ENCODE results near the gene AUTS2.

The AUTS2 gene

GRCh38 chr7:70585071-70585470, 986.8 kb downstream of the AUTS2 start:
- no peak for DNase-seq (ENCODE audit: low read depth, low spot score)
- CTCF ChIA-PET, result interaction anchor here (1.1 kb wide), 1 partner anchor 20 kb away, joined by 3 read pairs; no protein-coding TSS in a partner anchor

GRCh38 chr7:70586822-70587221, 988.5 kb downstream of the AUTS2 start:
- H3K4me3 ChIP-seq (ENCODE audit: low read depth, low read length), result no peak overlapping the region
- POLR2A ChIA-PET, result no interaction called here
- DNase-seq (ENCODE audit: low read depth, low spot score), result peak; percentile 64
- CTCF ChIA-PET, result no interaction called here
- no peak for TF ChIP-seq CTCF (IDR thresholded peaks at IDR 0.05; ENCODE audit: insufficient read depth, low read length, missing control alignments)

More at GRCh38 chr7:70585071-70585470, 986.8 kb downstream of the AUTS2 start:
- POLR2A ChIA-PET, result no interaction called here
- H3K4me3 ChIP-seq (ENCODE audit: low read depth, low read length), result no peak overlapping the region
- TF ChIP-seq CTCF (IDR thresholded peaks at IDR 0.05; ENCODE audit: insufficient read depth, low read length, missing control alignments), result no peak

- ChIA-PET CTCF (no interaction called here), POLR2A (no interaction called here)
- no peak for TF ChIP-seq CTCF (IDR thresholded peaks at IDR 0.05; ENCODE audit: insufficient read depth, low read length, missing control alignments)
- H3K4me3 ChIP-seq (ENCODE audit: low read depth, low read length), result no peak overlapping the region
- DNase-seq (ENCODE audit: low read depth, low spot score), result no peak
These were observed 989.5 kb downstream of the AUTS2 start for GRCh38 chr7:70587739-70588138.

GRCh38 chr7:70588191-70588921, 990.1 kb downstream of the AUTS2 start:
- no peak for DNase-seq (ENCODE audit: low read depth, low spot score)

GRCh38 chr7:70589010-70589409, 990.7 kb downstream of the AUTS2 start:
- CTCF ChIA-PET, result interaction anchor here (1.7 kb wide), 1 partner anchor 16 kb away, joined by 3 read pairs; no protein-coding TSS in a partner anchor
- POLR2A ChIA-PET, result no interaction called here
- no peak for TF ChIP-seq CTCF (IDR thresholded peaks at IDR 0.05; ENCODE audit: insufficient read depth, low read length, missing control alignments)
- H3K4me3 ChIP-seq (ENCODE audit: low read depth, low read length), result no peak overlapping the region
- DNase-seq (ENCODE audit: low read depth, low spot score), result no peak

More at GRCh38 chr7:70588191-70588921, 990.1 kb downstream of the AUTS2 start:
- ChIA-PET CTCF (interaction anchor here (1.7 kb wide), 1 partner anchor 15 kb away, joined by 3 read pairs; no protein-coding TSS in a partner anchor), POLR2A (no interaction called here)
- no peak overlapping the region for H3K4me3 ChIP-seq (ENCODE audit: low read depth, low read length)
- no peak for TF ChIP-seq CTCF (IDR thresholded peaks at IDR 0.05; ENCODE audit: insufficient read depth, low read length, missing control alignments)

- ChIA-PET CTCF (interaction anchor here (1.7 kb wide), 1 partner anchor 16 kb away, joined by 3 read pairs; no protein-coding TSS in a partner anchor), POLR2A (no interaction called here)
- TF ChIP-seq CTCF (IDR thresholded peaks at IDR 0.05; ENCODE audit: insufficient read depth, low read length, missing control alignments), result no peak
- H3K4me3 ChIP-seq (ENCODE audit: low read depth, low read length), result no peak overlapping the region
- no peak for DNase-seq (ENCODE audit: low read depth, low spot score)
These were observed 991.3 kb downstream of the AUTS2 start for GRCh38 chr7:70589590-70589989.
